Measurements from ENCODE around the gene ACOT8. TPM values are rescaled to one million over a fixed set of nuclear protein-coding genes. Genes with fewer than 3 reads are reported as not detected.

ACOT8 gene
- total and polyA plus RNA-seq, 2 of the 8 experiments (the other 6 are each of a cell fraction or from before 2014, with no cell fraction given), result 37.6 to 88.8 TPM

- no peak for TF ChIP-seq GABPA (IDR thresholded peaks at IDR 0.05; ENCODE audit: borderline replicate concordance, insufficient read depth, low read length)
- peak; percentile 85 for TF ChIP-seq TBP (IDR thresholded peaks at IDR 0.05; ENCODE audit: low read depth, low read length)
- no peak for TF ChIP-seq ZNF274 (IDR thresholded peaks at IDR 0.05; ENCODE audit: borderline replicate concordance, extremely low read depth, low read length)
- no peak for TF ChIP-seq BCL11A (IDR thresholded peaks at IDR 0.05; ENCODE audit: low read depth in 2 of 2, low read length in 2 of 2)
- peak; percentile 94 for TF ChIP-seq E2F6 (IDR thresholded peaks at IDR 0.05)
- peak; percentile 43; the same call in 1 of the 2 replicates for TF ChIP-seq GTF2F1 (IDR thresholded peaks at IDR 0.05; ENCODE audit: borderline replicate concordance, low read depth, low read length)
- peak; percentile 99 for TF ChIP-seq SP4 (IDR thresholded peaks at IDR 0.05; ENCODE audit: low read length)
- peak; percentile 69 for TF ChIP-seq KDM4A (IDR thresholded peaks at IDR 0.05; ENCODE audit: low read depth, low read length, severe bottlenecking)
- no peak for TF ChIP-seq CBX5 (IDR thresholded peaks at IDR 0.05; ENCODE audit: low read depth, low read length)
- peak; percentile 96 to 99 for TF ChIP-seq SIN3A (conservative IDR thresholded peaks at IDR 0.05 in 1 of 2, IDR thresholded peaks at IDR 0.05 in 1 of 2; ENCODE audit: low read depth in 1 of 2, low read length in 2 of 2)
- TF ChIP-seq RAD21 (IDR thresholded peaks at IDR 0.05 in 1 of 2, conservative IDR thresholded peaks at IDR 0.05 in 1 of 2; ENCODE audit: low read depth in 2 of 2, low read length in 2 of 2), result peak in 1 of 2 experiments; percentile 1; a peak in 1 of 4 replicates
- no peak for TF ChIP-seq MAFK (IDR thresholded peaks at IDR 0.05; ENCODE audit: low read depth, low read length)
- TF ChIP-seq SP1 (IDR thresholded peaks at IDR 0.05; ENCODE audit: low read depth, low read length), result no peak
- TF ChIP-seq POLR2AphosphoS5 (IDR thresholded peaks at IDR 0.05; ENCODE audit: low read depth, low read length), result peak; percentile 42
- TF ChIP-seq RXRA (IDR thresholded peaks at IDR 0.05; ENCODE audit: insufficient read depth, low read depth, low read length), result peak; percentile 93
- no peak for TF ChIP-seq SAP30 (IDR thresholded peaks at IDR 0.05; ENCODE audit: insufficient read depth, insufficient replicate concordance, low read length)
- 0 out of 2 replicates have a peak, but pooled peaks have one; percentile 19 for TF ChIP-seq BACH1 (IDR thresholded peaks at IDR 0.05; ENCODE audit: low read length)
- peak; percentile 65 for TF ChIP-seq TAF7 (optimal IDR thresholded peaks at IDR 0.05; ENCODE audit: borderline replicate concordance, low read depth, low read length)
- TF ChIP-seq EGR1 (IDR thresholded peaks at IDR 0.05; ENCODE audit: borderline replicate concordance, low read depth, low read length), result peak; percentile 63; the same call in 1 of the 2 replicates
- peak in 1 of 2 experiments; percentile 91; a peak in 2 of 3 replicates for TF ChIP-seq EP300 (IDR thresholded peaks at IDR 0.05; ENCODE audit: borderline replicate concordance in 1 of 2, low read depth in 2 of 2, low read length in 2 of 2)
- TF ChIP-seq RFX5 (IDR thresholded peaks at IDR 0.05; ENCODE audit: borderline replicate concordance, low read depth, low read length), result 0 out of 2 replicates have a peak, but pooled peaks have one; percentile 21
Measured at GRCh38 chr20:45890985-45891983, 34.1 kb upstream of the ACOT8 start, which contains the start of the genes CTSA and NEURL2 (continued).

All from H1 (cell line).